Measurements from ENCODE around the gene CHRNA3. TPM values are rescaled to one million over a fixed set of nuclear protein-coding genes. Genes with fewer than 3 reads are reported as not detected.
A peak's percentile ranks its signal among the peaks of the same experiment; 100 is the strongest.

CHRNA3 gene
- total RNA-seq: 0.29 TPM in 1 of 3 replicates, not detected in the others
- long read RNA-seq: 0 reads

- TF ChIP-seq CTCF (IDR thresholded peaks at IDR 0.05): no peak
- no peaks in the 10 kb centered on the region for H3K36me3 Mint-ChIP-seq (ENCODE audit: low read depth)
- H3K4me1 Mint-ChIP-seq (ENCODE audit: low read depth): peaks cover 21% of the 10 kb centered on the region
- H3K27ac Mint-ChIP-seq (ENCODE audit: unreplicated experiment): no peak within 1 kb of the TSS
- H3K9me3 Mint-ChIP-seq (ENCODE audit: low read depth): no peaks in the 10 kb centered on the region
- H3K4me3 Mint-ChIP-seq (ENCODE audit: unreplicated experiment): peak within 1 kb of the TSS; percentile 59
- H3K27me3 Mint-ChIP-seq (ENCODE audit: low read depth): peaks cover 42% of the 10 kb centered on the region
- no peak for DNase-seq (ENCODE audit: low spot score)
These were observed at the start of gene CHRNA3 for GRCh38 chr15:78620527-78621421. TSS of gene CHRNA3 (minus strand) at chr15:78620996. CDS start at chr15:78620794, 202 bp downstream.

DNA sequence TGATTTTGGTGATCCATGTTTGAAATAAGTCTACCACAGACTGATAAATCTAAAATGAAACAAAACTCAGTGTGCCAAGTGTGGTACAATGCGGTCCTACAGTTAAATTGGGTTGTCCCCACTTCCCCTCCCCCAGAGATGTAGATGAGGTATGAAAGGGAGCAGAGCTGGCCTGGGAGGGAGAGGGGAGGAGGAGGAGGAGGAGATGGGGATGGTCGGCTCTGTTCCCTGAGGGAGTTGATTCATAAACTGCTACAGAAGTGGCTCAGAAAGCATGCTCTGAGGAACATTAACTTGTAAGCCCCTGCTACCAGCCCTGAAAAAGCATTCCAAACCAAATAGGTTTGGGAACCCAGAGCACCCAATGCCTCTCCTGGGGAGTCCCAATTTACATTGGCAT lies 48.2 kb upstream of the CHRNA3 start:
- no peak for TF ChIP-seq CTCF (IDR thresholded peaks at IDR 0.05)
- Mint-ChIP-seq H3K4me3 (ENCODE audit: unreplicated experiment) (no peak overlapping the region), H3K27me3 (ENCODE audit: low read depth) (peaks cover 10% of the 10 kb centered on the region), H3K36me3 (ENCODE audit: low read depth) (peaks cover 3% of the 10 kb centered on the region), H3K9me3 (ENCODE audit: low read depth) (no peaks in the 10 kb centered on the region), H3K4me1 (ENCODE audit: low read depth) (peaks cover 10% of the 10 kb centered on the region), H3K27ac (ENCODE audit: unreplicated experiment) (no peak overlapping the region)
- DNase-seq (ENCODE audit: low spot score): no peak

DNA sequence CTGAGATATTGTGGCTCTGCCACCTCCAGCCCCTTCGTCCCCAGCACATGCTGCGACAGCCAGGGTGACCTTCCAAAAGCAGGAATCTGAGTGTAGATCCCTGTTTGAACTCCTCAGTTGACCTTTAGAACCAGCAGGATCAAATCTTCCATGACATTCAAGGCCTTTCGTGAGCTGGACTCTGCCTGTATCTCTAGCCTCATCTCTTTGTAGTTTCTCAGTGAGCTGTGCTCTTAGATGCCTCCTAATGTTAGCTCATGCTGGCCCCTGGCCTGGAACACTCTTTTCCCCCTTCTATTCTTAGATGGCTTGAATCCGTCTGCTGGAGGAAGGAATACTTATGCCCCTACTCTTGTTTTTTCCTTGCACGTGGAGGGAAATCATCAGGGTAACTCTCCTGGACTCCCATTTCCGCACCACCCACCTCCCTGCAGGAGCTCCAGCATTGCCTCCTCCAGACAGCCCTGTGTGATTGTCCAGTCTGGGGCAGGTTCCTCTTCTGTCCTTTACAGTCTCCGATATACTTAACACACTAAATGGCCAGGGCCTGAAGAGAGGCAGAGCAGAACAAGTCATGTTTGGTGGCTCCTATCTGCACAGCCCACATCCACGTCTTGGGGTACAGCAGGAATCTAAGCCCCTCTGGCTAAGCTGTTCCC lies 46.9 kb upstream of the CHRNA3 start:
- no peak overlapping the region for H3K27ac Mint-ChIP-seq (ENCODE audit: unreplicated experiment)
- no peaks in the 10 kb centered on the region for H3K9me3 Mint-ChIP-seq (ENCODE audit: low read depth)
- peaks cover 3% of the 10 kb centered on the region for H3K36me3 Mint-ChIP-seq (ENCODE audit: low read depth)
- no peak overlapping the region for H3K4me3 Mint-ChIP-seq (ENCODE audit: unreplicated experiment)
- no peak for DNase-seq (ENCODE audit: low spot score)
- H3K4me1 Mint-ChIP-seq (ENCODE audit: low read depth): peaks cover 10% of the 10 kb centered on the region
- TF ChIP-seq CTCF (IDR thresholded peaks at IDR 0.05): no peak
- H3K27me3 Mint-ChIP-seq (ENCODE audit: low read depth): peaks cover 10% of the 10 kb centered on the region

DNA sequence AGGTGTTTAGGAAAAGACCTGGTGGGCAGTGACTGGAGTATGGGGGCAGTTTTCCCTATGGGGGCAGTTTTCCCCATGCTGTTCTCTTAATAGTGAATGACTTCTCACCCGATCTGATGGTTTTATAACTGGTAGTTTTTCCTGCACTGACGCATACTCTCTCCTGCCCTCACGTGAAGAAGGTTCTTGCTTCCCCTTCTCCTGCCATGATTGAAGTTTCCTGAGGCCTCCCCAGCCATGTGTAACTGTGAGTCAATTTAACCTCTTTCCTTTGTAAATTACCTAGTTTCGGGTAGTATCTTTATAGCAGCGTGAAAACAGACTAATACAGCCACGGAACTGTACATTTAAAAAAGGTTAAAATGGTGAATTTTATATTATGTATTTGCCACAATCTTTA lies 45.2 kb upstream of the CHRNA3 start:
- peaks cover 12% of the 10 kb centered on the region for H3K27me3 Mint-ChIP-seq (ENCODE audit: low read depth)
- H3K36me3 Mint-ChIP-seq (ENCODE audit: low read depth): peaks cover 3% of the 10 kb centered on the region

More for the DNA sequence above, 45.2 kb upstream of the CHRNA3 start:
- Mint-ChIP-seq H3K4me1 (ENCODE audit: low read depth) (peaks cover 10% of the 10 kb centered on the region), H3K27ac (ENCODE audit: unreplicated experiment) (no peak overlapping the region), H3K4me3 (ENCODE audit: unreplicated experiment) (no peak overlapping the region), H3K9me3 (ENCODE audit: low read depth) (no peaks in the 10 kb centered on the region)
- no peak for TF ChIP-seq CTCF (IDR thresholded peaks at IDR 0.05)
- DNase-seq (ENCODE audit: low spot score): no peak

Measured in chondrocyte (in vitro differentiated cells).